H1 (cell line): ENCODE measurements around the gene SOS1. TPM values are rescaled to one million over a fixed set of nuclear protein-coding genes. Genes with fewer than 3 reads are reported as not detected.

Experiments used
- CTCF ChIA-PET: fragments of 300-600 bp; sonication (Branson Sonifier 250); formaldehyde crosslinking; loops from one replicate; lab custom pipeline; 2021; ENCODE audit not compliant: partially characterized antibody; lab: Charles Lee
- POLR2A ChIA-PET: fragments of 300-600 bp; sonication (Branson Sonifier 250); formaldehyde crosslinking; loops from one replicate; lab custom pipeline; 2021; ENCODE audit warnings: inconsistent platforms; ENCODE audit not compliant: partially characterized antibody; lab: Charles Lee
- DNase-seq, 2 experiments: peaks; one replicate each; pipeline versions ENCODE4 v3.0.0 to v3.0.0-alpha.2; 2010 to 2022; ENCODE audit warnings: low spot score in 2 of 2, low read depth in 1 of 2, mixed read lengths in 1 of 2
- FAIRE-seq: peaks from 2 replicates; lab custom pipeline; 2011; peaks lifted over from hg19 to GRCh38; lab: Jason Lieb, UNC
- H2AFZ ChIP-seq: 2 replicates; pipeline ENCODE4 v1.8.1; 2012; ENCODE audit warnings: low read length, inconsistent platforms
- H2AK5ac ChIP-seq: 2 replicates; pipeline ENCODE4 v1.6.1; 2013; ENCODE audit warnings: low read depth, low read length
- H2BK120ac ChIP-seq: replicated peaks from 2 replicates; pipeline ENCODE3; 2013; ENCODE audit warnings: low read depth, low read length, inconsistent platforms
- H2BK12ac ChIP-seq: 2 replicates; pipeline ENCODE4 v1.6.1; 2013; ENCODE audit warnings: low read depth, low read length
- H2BK15ac ChIP-seq: 2 replicates; pipeline ENCODE4 v1.6.1; 2013; ENCODE audit warnings: low read length
- H2BK20ac ChIP-seq: 2 replicates; pipeline ENCODE4 v1.6.1; 2013; ENCODE audit warnings: low read length
- H2BK5ac ChIP-seq: 2 replicates; pipeline ENCODE4 v1.6.1; 2013; ENCODE audit warnings: low read depth, low read length
- H3K14ac ChIP-seq: 2 replicates; pipeline ENCODE4 v1.6.1; 2013; ENCODE audit warnings: inconsistent platforms; ENCODE audit not compliant: insufficient read length
- H3K18ac ChIP-seq: 2 replicates; pipeline ENCODE4 v1.6.1; 2013; ENCODE audit warnings: low read length; ENCODE audit errors: extremely low read depth
- H3K23ac ChIP-seq: 2 replicates; pipeline ENCODE4 v1.6.1; 2013; ENCODE audit warnings: inconsistent platforms; ENCODE audit not compliant: insufficient read length
- H3K23me2 ChIP-seq: 2 replicates; pipeline ENCODE4 v1.6.1; 2013; ENCODE audit warnings: low read depth, low read length
- H3K27ac ChIP-seq: 2 replicates; pipeline ENCODE4 v1.6.1; 2011; ENCODE audit warnings: low read depth, low read length, inconsistent platforms
- H3K27me3 ChIP-seq, 4 experiments: replicated peaks in 1 of 4; 1 replicate in 1 of 4; 2 replicates in 3 of 4; pipeline versions ENCODE4 v1.6.1 to v1.8.1; 2011 to 2013; ENCODE audit warnings: low read length in 3 of 4, mild to moderate bottlenecking in 3 of 4, inconsistent platforms in 2 of 4, mixed read lengths in 2 of 4, moderate library complexity in 1 of 4; ENCODE audit not compliant: control insufficient read depth in 3 of 4, insufficient read depth in 3 of 4; ENCODE audit errors: extremely low read depth in 1 of 4
- H3K36me3 ChIP-seq, 4 experiments: 2 replicates each; pipeline versions ENCODE4 v1.6.1 to v1.8.1; 2011 to 2013; ENCODE audit warnings: mild to moderate bottlenecking in 4 of 4, low read length in 3 of 4, moderate library complexity in 2 of 4, control low read depth in 1 of 4, inconsistent platforms in 1 of 4; ENCODE audit not compliant: insufficient read depth in 4 of 4, control insufficient read depth in 2 of 4
- H3K4ac ChIP-seq: replicated peaks from 2 replicates; pipeline ENCODE3; 2013; ENCODE audit warnings: low read length, low read depth, mixed read lengths, inconsistent platforms; ENCODE audit not compliant: insufficient read length
- H3K4me1 ChIP-seq, 4 experiments: replicated peaks in 1 of 4; 1 replicate in 1 of 4; 2 replicates in 3 of 4; pipeline versions ENCODE4 v1.6.1 to v1.8.1; 2011 to 2013; ENCODE audit warnings: low read length in 3 of 4, inconsistent platforms in 2 of 4, mixed read lengths in 1 of 4; ENCODE audit not compliant: insufficient read depth in 4 of 4, control insufficient read depth in 3 of 4
- H3K4me2 ChIP-seq, 2 experiments: 2 replicates each; pipeline versions ENCODE4 v1.6.1 to v1.8.1; 2011 to 2013; ENCODE audit warnings: low read depth in 2 of 2, low read length in 2 of 2, control low read depth in 1 of 2, inconsistent platforms in 1 of 2, mild to moderate bottlenecking in 1 of 2; ENCODE audit not compliant: insufficient read depth in 1 of 2
- H3K4me3 ChIP-seq, 4 experiments: fragments of 200-600, 300-600 bp in 1 of 4; sonication (generic), shearing (Covaris generic), sonication (Bioruptor Twin) in 1 of 4; 2 replicates each; pipeline versions ENCODE4 v1.5.1 to v1.8.1; 2011 to 2016; ENCODE audit warnings: low read length in 4 of 4, low read depth in 3 of 4, control low read depth in 2 of 4, inconsistent platforms in 2 of 4, mild to moderate bottlenecking in 2 of 4, mixed read lengths in 1 of 4, moderate library complexity in 1 of 4; ENCODE audit not compliant: insufficient read depth in 2 of 4; ENCODE audit errors: extremely low read depth in 1 of 4
- H3K56ac ChIP-seq: replicated peaks from 2 replicates; pipeline ENCODE3; 2013; ENCODE audit warnings: low read depth, mild to moderate bottlenecking, mixed read lengths, low read length, inconsistent platforms; ENCODE audit not compliant: insufficient read length
- H3K79me1 ChIP-seq: 2 replicates; pipeline ENCODE4 v1.6.1; 2013; ENCODE audit warnings: low read depth, low read length, control low read depth
- H3K79me2 ChIP-seq, 2 experiments: 2 replicates each; pipeline versions ENCODE4 v1.6.1 to v1.8.1; 2012 to 2013; ENCODE audit warnings: low read length in 2 of 2, mild to moderate bottlenecking in 2 of 2, inconsistent platforms in 1 of 2; ENCODE audit not compliant: insufficient read depth in 2 of 2, control insufficient read depth in 1 of 2
- H3K9ac ChIP-seq, 4 experiments: replicated peaks in 1 of 4; 1 replicate in 1 of 4; 2 replicates in 3 of 4; pipeline versions ENCODE4 v1.6.1 to v1.8.1; 2011 to 2013; ENCODE audit warnings: low read depth in 3 of 4, low read length in 3 of 4, control low read depth in 2 of 4, mild to moderate bottlenecking in 2 of 4, moderate library complexity in 2 of 4, inconsistent platforms in 1 of 4; ENCODE audit errors: extremely low read depth in 1 of 4
- H3K9me3 ChIP-seq, 2 experiments: 2 replicates each; pipeline versions ENCODE4 v1.6.1 to v1.8.1; 2012 to 2013; ENCODE audit warnings: mild to moderate bottlenecking in 2 of 2, moderate library complexity in 2 of 2, control low read depth in 1 of 2, inconsistent platforms in 1 of 2, low read depth in 1 of 2, low read length in 1 of 2, mixed read lengths in 1 of 2; ENCODE audit not compliant: insufficient read depth in 2 of 2
- H4K20me1 ChIP-seq, 2 experiments: replicated peaks in 1 of 2; 2 replicates each; pipeline versions ENCODE3 to v1.8.1; 2011 to 2013; ENCODE audit warnings: inconsistent platforms in 2 of 2, low read length in 2 of 2, mild to moderate bottlenecking in 1 of 2; ENCODE audit not compliant: insufficient read depth in 2 of 2, control insufficient read depth in 1 of 2
- H4K5ac ChIP-seq: 2 replicates; pipeline ENCODE4 v1.6.1; 2013; ENCODE audit warnings: low read length, low read depth, mixed read lengths, inconsistent platforms; ENCODE audit not compliant: insufficient read length
- H4K8ac ChIP-seq: 2 replicates; pipeline ENCODE4 v1.8.0; 2013; ENCODE audit warnings: mild to moderate bottlenecking, moderate library complexity, low read length, inconsistent platforms; ENCODE audit not compliant: insufficient read depth; ENCODE audit errors: extremely low read depth
- H4K91ac ChIP-seq: replicated peaks from 2 replicates; pipeline ENCODE3; 2013; ENCODE audit warnings: low read length, mixed read lengths, inconsistent platforms; ENCODE audit not compliant: insufficient read length
- GTF2F1 ChIP-seq: IDR thresholded peaks from 2 replicates; pipeline ENCODE4 v1.6.1; 2012; ENCODE audit warnings: low read depth, low read length, improper control_type of control experiment, borderline replicate concordance
- WGBS, 2 experiments: shearing (Covaris generic) in 1 of 2; methylation state at CpG; one replicate each; pipeline versions ENCODE4 v1.1.6 to v1.1.7; 2013 to 2015; ENCODE audit warnings: low lambda C conversion rate in 2 of 2, mixed read lengths in 2 of 2, inconsistent platforms in 1 of 2, low coverage in 1 of 2, missing lambda C conversion rate in 1 of 2; ENCODE audit not compliant: insufficient replicate concordance in 2 of 2, insufficient coverage in 1 of 2, insufficient read length in 1 of 2; ENCODE audit errors: extremely low coverage in 1 of 2, missing lambda C conversion rate in 1 of 2; 5-methylcytosine and 5-hydroxymethylcytosine counted together
- polyA plus RNA-seq, 7 experiments: library from polyadenylated mRNA; depleted of rRNA in 3 of 7; stranded (reverse) in 5 of 7; unstranded in 2 of 7; fragments of >200 nt in 5 of 7; fragments of 200-250 nt in 2 of 7; gene quantifications; 1 replicate in 5 of 7; 2 replicates in 1 of 7; 4 replicates in 1 of 7; pipeline versions ENCODE4 v1.2.1 to v1.2.3, GENCODE V29; 2011 to 2013; ENCODE audit warnings: missing spikeins in 2 of 7, mixed read lengths in 2 of 7
- total RNA-seq: library from RNA; stranded (reverse); fragmentation: NEBNext Ultra II Directional; extraction: Animal tissue kit (Norgen Biotek cat#: 25700); gene quantifications from 2 replicates; pipeline ENCODE4 v1.2.1, GENCODE V29; 2021

The SOS1 gene
- total and polyA plus RNA-seq, 2 of the 8 experiments (the other 6 are each of a cell fraction or from before 2014, with no cell fraction given) = 25.7 to 27.0 TPM

DNA sequence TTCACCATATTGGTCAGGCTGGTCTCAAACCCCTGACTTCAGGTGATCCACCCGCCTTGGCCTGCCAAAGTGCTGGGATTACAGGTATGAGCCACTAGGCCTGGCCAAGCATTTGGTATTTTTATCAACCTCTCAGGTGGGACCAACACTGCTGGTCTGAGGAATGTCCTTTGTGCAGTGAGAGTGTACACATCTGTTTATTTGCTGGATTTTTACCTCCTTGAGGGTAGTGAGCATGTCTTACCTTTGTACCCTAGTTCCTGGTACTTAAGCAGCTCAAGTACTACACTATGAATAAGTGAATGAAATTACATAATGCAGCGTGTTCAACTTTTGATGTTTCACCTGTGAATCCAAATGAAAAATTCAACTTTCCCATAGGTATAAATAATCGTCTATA is 29.8 kb downstream of the SOS1 start:
- H4K91ac ChIP-seq = no peak overlapping the region
- no peaks in the 10 kb centered on the region for H3K9me3 ChIP-seq
- H3K4me1 ChIP-seq = peaks cover 2 to 6% (median 2%) of the 10 kb centered on the region in 4 experiments; a peak in 5 of 7 replicates
- no peak overlapping the region for H3K4me2 ChIP-seq
- H3K9ac ChIP-seq = no peak overlapping the region
- DNase-seq (no peak), FAIRE-seq (no peak)
- no peak overlapping the region for H3K27ac ChIP-seq
- H3K36me3 ChIP-seq = no peaks in the 10 kb centered on the region
- no peak overlapping the region for H3K56ac ChIP-seq
- no peak overlapping the region; the same call in 1 of the 2 replicates for H2BK15ac ChIP-seq
- H2BK120ac ChIP-seq = no peak overlapping the region
- CTCF ChIA-PET = interaction anchor here (0.6 to 1.6 kb wide), 3 partner anchors 24 to 144 kb away, joined by 3 to 5 read pairs (median 3); no protein-coding TSS in a partner anchor
- H3K23ac ChIP-seq = no peak overlapping the region
- TF ChIP-seq GTF2F1 = no peak
- H2BK20ac ChIP-seq = no peak overlapping the region
- H4K8ac ChIP-seq = no peak overlapping the region
- H3K23me2 ChIP-seq = no peaks in the 10 kb centered on the region
- POLR2A ChIA-PET = interaction anchor here (0.9 kb wide), 1 partner anchor 30 kb away, joined by 5 read pairs; the partner anchor contains the start of gene SOS1
- H4K20me1 ChIP-seq = peaks cover 1 to 8% of the 10 kb centered on the region in 2 experiments
- 82% methylated on average over 3 of the region's 3 CpGs; no CpG with 5 or more reads in 1 of the 2 experiments for WGBS, 2 experiments
- no peak overlapping the region for H2AFZ ChIP-seq
- H2BK12ac ChIP-seq = 0 out of 2 replicates have a peak overlapping the region, but pooled peaks have one; percentile 46
- H3K79me2 ChIP-seq = peaks cover 0 to 88% of the 10 kb centered on the region in 2 experiments; a peak in 3 of 4 replicates
- no peak overlapping the region for H3K4me3 ChIP-seq
- no peak overlapping the region for H3K14ac ChIP-seq
- H2BK5ac ChIP-seq = no peak overlapping the region
- H3K79me1 ChIP-seq = no peaks in the 10 kb centered on the region; the same call in 1 of the 2 replicates
- H3K27me3 ChIP-seq = no peaks in the 10 kb centered on the region
- no peak overlapping the region for H3K18ac ChIP-seq
- no peak overlapping the region for H4K5ac ChIP-seq
- H3K4ac ChIP-seq = no peak overlapping the region
- H2AK5ac ChIP-seq = no peak overlapping the region
